Measurements from ENCODE around the gene HELZ. TPM values are rescaled to one million over a fixed set of nuclear protein-coding genes. Genes with fewer than 3 reads are reported as not detected.

The HELZ gene
- total and polyA plus RNA-seq, 2 donors (not counting 3 experiments of a cell fraction or from before 2014, with no cell fraction given) = 8.0 to 47.3 TPM

DNA sequence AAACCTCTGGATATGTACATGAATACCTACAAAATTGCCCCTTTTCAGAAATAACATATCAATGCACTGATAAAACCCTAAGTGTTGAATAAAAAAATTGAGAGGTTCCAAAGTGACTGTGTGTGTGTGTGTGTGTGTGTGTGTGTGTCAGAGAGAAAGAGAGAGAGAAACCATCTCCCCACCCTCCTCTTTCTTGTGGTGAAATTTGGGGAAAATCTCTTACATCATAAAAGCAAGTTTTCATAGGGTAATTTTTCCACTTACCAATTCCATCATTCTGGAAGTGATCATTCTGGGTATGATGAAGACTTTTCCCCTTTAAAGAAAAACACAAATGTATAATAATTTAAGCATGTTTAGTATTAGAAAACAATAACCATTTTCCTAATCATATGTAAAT, 121.3 kb downstream of the HELZ start:
- Histone ChIP-seq H3K4me2 (ENCODE audit: insufficient read depth, low read length) (no peak overlapping the region), H3K4me1 (ENCODE audit: control insufficient read depth, extremely low read depth, insufficient read depth, low read length) (no peaks in the 10 kb centered on the region), H3K9me3 (replicated peaks; ENCODE audit: control insufficient read depth, insufficient read depth, low read length) (no peaks in the 10 kb centered on the region), H3K9ac (replicated peaks; ENCODE audit: extremely low read depth, insufficient read depth, low read length) (no peak overlapping the region), H4K20me1 (replicated peaks; ENCODE audit: control insufficient read depth, extremely low read depth, insufficient read depth, low read length) (no peaks in the 10 kb centered on the region), H3K9me1 (replicated peaks; ENCODE audit: control insufficient read depth, extremely low read depth, insufficient read depth, low read length) (no peaks in the 10 kb centered on the region), H2AFZ (ENCODE audit: low read depth, low read length) (no peak overlapping the region), H3K27me3 (ENCODE audit: control insufficient read depth in 2 of 2, insufficient read depth in 2 of 2, low read length in 2 of 2) (no peaks in the 10 kb centered on the region), H3K79me2 (ENCODE audit: control insufficient read depth, insufficient read depth, low read length) (no peaks in the 10 kb centered on the region), H3K4me3 (replicated peaks in 1 of 3; ENCODE audit: insufficient read depth in 1 of 3, low read depth in 1 of 3, low read length in 3 of 3) (no peak overlapping the region), H3K36me3 (ENCODE audit: control insufficient read depth in 2 of 2, extremely low read depth in 1 of 2, insufficient read depth in 2 of 2, low read length in 2 of 2) (peaks cover 0 to 10% of the 10 kb centered on the region in 2 experiments), H3K27ac (ENCODE audit: insufficient read depth, low read depth, low read length) (no peak overlapping the region)
- intact Hi-C loops (cut with micrococcal nuclease) (no loop called here), dilution Hi-C loops (cut with MboI; ENCODE audit: extremely low pct_ligation_motif_present, low sequenced_read_pairs) (no loop called here)
- FAIRE-seq (no peak), DNase-seq (ENCODE audit: low read depth, low spot score) (no peak)
- CTCF ChIA-PET = no interaction called here
- TF ChIP-seq, protein P1, sequence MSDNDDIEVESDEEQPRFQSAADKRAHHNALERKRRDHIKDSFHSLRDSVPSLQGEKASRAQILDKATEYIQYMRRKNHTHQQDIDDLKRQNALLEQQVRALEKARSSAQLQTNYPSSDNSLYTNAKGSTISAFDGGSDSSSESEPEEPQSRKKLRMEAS (IDR thresholded peaks at IDR 0.05; ENCODE audit: insufficient read depth, insufficient read length) = no peak
- TF ChIP-seq, protein P2, sequence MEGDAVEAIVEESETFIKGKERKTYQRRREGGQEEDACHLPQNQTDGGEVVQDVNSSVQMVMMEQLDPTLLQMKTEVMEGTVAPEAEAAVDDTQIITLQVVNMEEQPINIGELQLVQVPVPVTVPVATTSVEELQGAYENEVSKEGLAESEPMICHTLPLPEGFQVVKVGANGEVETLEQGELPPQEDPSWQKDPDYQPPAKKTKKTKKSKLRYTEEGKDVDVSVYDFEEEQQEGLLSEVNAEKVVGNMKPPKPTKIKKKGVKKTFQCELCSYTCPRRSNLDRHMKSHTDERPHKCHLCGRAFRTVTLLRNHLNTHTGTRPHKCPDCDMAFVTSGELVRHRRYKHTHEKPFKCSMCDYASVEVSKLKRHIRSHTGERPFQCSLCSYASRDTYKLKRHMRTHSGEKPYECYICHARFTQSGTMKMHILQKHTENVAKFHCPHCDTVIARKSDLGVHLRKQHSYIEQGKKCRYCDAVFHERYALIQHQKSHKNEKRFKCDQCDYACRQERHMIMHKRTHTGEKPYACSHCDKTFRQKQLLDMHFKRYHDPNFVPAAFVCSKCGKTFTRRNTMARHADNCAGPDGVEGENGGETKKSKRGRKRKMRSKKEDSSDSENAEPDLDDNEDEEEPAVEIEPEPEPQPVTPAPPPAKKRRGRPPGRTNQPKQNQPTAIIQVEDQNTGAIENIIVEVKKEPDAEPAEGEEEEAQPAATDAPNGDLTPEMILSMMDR (IDR thresholded peaks at IDR 0.05; ENCODE audit: extremely low read depth in 1 of 2, insufficient read depth in 1 of 2, low read depth in 1 of 2, low read length in 2 of 2) = no peak
- no peak for TF ChIP-seq JUN (IDR thresholded peaks at IDR 0.05; ENCODE audit: borderline replicate concordance, insufficient read depth, insufficient read length, low read depth)
- POLR2A ChIA-PET = no interaction called here
- BruUV-seq (replicated peaks) = no TSS peak

DNA sequence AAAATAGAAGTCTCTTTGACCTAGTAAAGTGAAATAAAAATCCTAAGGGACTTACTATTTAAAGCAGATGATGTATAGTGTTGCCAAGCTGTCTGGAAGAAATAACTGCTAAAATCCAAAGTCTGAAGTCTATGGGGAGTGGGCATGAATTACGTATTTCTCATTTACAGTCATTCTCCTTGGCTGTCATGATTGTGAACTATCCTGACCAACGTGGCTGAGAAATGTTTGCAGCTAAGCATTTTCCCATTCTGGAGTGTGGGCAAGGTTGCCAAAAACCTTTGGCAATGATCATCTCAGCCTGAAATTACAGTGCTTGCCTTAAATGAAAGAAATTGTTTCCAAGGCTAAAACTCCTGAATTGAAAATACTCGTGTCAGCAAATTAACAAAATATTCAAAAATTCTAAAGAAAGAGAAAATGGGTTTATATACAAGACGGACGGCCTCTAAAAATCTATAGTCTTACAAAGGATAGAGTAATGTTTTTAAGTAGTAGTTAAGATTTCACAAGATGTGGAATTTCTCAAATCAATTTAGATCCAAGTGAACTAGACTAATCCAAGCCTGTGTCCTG, 123.6 kb downstream of the HELZ start:
- Histone ChIP-seq H3K4me1 (ENCODE audit: control insufficient read depth, extremely low read depth, insufficient read depth, low read length) (no peaks in the 10 kb centered on the region), H3K79me2 (ENCODE audit: control insufficient read depth, insufficient read depth, low read length) (no peaks in the 10 kb centered on the region), H3K9me1 (replicated peaks; ENCODE audit: control insufficient read depth, extremely low read depth, insufficient read depth, low read length) (no peaks in the 10 kb centered on the region), H3K27me3 (ENCODE audit: control insufficient read depth in 2 of 2, insufficient read depth in 2 of 2, low read length in 2 of 2) (no peaks in the 10 kb centered on the region), H3K9me3 (replicated peaks; ENCODE audit: control insufficient read depth, insufficient read depth, low read length) (no peaks in the 10 kb centered on the region), H3K4me3 (replicated peaks in 1 of 3; ENCODE audit: insufficient read depth in 1 of 3, low read depth in 1 of 3, low read length in 3 of 3) (no peak overlapping the region), H3K9ac (replicated peaks; ENCODE audit: extremely low read depth, insufficient read depth, low read length) (no peak overlapping the region), H2AFZ (ENCODE audit: low read depth, low read length) (no peak overlapping the region), H4K20me1 (replicated peaks; ENCODE audit: control insufficient read depth, extremely low read depth, insufficient read depth, low read length) (no peaks in the 10 kb centered on the region), H3K4me2 (ENCODE audit: insufficient read depth, low read length) (no peak overlapping the region), H3K36me3 (ENCODE audit: control insufficient read depth in 2 of 2, extremely low read depth in 1 of 2, insufficient read depth in 2 of 2, low read length in 2 of 2) (peaks cover 0 to 10% of the 10 kb centered on the region in 2 experiments), H3K27ac (ENCODE audit: insufficient read depth, low read depth, low read length) (no peak overlapping the region)
- CTCF ChIA-PET = no interaction called here
- POLR2A ChIA-PET = no interaction called here
- FAIRE-seq (no peak), DNase-seq (ENCODE audit: low read depth, low spot score) (no peak)
- dilution Hi-C loops (cut with MboI; ENCODE audit: extremely low pct_ligation_motif_present, low sequenced_read_pairs) (no loop called here), intact Hi-C loops (cut with micrococcal nuclease) (no loop called here)
- TF ChIP-seq MYC (IDR thresholded peaks at IDR 0.05; ENCODE audit: low read depth, low read length) (no peak), JUN (IDR thresholded peaks at IDR 0.05; ENCODE audit: borderline replicate concordance, insufficient read depth, insufficient read length, low read depth) (no peak), EZH2 (IDR thresholded peaks at IDR 0.05; ENCODE audit: borderline replicate concordance, low read depth, low read length, severe bottlenecking) (no peak), POLR2A (IDR thresholded peaks at IDR 0.05; ENCODE audit: low read depth, low read length) (no peak), POLR2AphosphoS5 (IDR thresholded peaks at IDR 0.05; ENCODE audit: insufficient read depth, low read depth, low read length) (no peak), FOS (IDR thresholded peaks at IDR 0.05; ENCODE audit: borderline replicate concordance, insufficient read depth, low read length) (no peak), GATA2 (IDR thresholded peaks at IDR 0.05; ENCODE audit: insufficient read depth, insufficient read length, low read depth, low read length) (no peak)
- TF ChIP-seq, protein P1 (IDR thresholded peaks at IDR 0.05; ENCODE audit: insufficient read depth, insufficient read length) = no peak
- TF ChIP-seq, protein P2 (IDR thresholded peaks at IDR 0.05; ENCODE audit: extremely low read depth in 1 of 2, insufficient read depth in 1 of 2, low read depth in 1 of 2, low read length in 2 of 2) = no peak
- no TSS peak for BruUV-seq (replicated peaks)
